ENCODE measurements around the gene CORT.
"Not testable (repeated sequence)": the region's sequence is repeated elsewhere in the genome, so short reads cannot be mapped to it uniquely, and the experiment has no call there.

CORT gene

DNA sequence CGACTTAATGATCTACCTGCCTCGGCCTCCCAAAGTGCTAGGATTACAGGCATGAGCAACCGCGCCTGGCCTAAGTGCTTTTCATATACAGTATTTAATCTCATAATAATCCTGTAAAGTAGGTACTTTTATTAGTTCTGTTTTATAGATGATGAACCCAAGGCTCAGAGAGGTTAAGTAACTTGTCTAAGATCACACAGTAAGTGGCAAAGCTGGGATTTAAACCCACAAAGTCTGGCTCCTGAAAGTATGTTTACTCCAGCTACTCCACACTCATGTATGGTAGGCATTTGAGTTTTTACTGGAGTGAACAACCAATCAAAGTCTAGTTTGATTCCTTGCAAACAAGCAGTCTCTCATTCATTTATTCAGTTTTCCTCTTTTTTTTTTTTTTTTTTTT lies 20.2 kb downstream of the CORT start:
- no peak overlapping the region for H3K4me3 ChIP-seq (replicated peaks; ENCODE audit: low read depth, low read length)
- TF ChIP-seq, protein P1, sequence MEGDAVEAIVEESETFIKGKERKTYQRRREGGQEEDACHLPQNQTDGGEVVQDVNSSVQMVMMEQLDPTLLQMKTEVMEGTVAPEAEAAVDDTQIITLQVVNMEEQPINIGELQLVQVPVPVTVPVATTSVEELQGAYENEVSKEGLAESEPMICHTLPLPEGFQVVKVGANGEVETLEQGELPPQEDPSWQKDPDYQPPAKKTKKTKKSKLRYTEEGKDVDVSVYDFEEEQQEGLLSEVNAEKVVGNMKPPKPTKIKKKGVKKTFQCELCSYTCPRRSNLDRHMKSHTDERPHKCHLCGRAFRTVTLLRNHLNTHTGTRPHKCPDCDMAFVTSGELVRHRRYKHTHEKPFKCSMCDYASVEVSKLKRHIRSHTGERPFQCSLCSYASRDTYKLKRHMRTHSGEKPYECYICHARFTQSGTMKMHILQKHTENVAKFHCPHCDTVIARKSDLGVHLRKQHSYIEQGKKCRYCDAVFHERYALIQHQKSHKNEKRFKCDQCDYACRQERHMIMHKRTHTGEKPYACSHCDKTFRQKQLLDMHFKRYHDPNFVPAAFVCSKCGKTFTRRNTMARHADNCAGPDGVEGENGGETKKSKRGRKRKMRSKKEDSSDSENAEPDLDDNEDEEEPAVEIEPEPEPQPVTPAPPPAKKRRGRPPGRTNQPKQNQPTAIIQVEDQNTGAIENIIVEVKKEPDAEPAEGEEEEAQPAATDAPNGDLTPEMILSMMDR (IDR thresholded peaks at IDR 0.05; ENCODE audit: low read length, missing control alignments) = no peak
- no peak for DNase-seq (ENCODE audit: low read depth)

DNA sequence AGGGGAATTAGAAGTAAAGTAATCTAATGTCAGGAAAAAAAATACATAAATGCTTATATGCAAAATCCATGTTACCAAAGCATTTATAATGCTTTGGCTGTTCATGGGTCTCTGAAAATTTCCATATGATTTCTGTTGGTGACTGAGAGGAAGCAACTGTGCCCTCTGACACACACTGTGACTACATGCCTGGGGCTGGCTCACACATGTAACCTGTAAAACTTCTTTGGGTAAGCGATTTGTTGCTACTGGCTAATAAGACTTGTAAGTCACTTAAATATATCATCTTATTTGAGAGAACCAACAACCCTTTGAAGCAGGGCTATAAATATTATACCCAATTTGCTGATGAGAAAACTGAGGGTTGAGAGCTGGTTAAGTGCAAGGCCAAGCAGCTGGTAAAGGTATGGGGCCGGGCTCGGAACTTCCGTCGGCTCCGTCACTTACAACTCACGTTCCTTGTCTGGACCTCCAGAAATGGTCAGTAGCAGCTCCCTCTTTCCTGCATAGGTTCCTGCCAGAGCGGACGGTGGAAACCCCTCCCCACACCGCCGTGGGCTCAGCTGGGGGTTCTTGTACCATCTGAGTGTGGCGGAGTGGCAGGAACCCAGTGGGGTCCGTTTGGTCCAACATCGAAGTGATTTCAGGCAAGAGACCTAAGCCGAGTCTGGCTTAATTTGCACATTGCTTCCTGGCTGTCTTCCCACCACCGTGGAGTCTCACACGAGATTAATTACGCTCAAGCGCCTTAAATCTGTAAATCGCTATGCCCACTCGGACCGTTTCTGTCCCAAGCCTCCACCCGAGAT lies 21.8 kb downstream of the CORT start:
- TF ChIP-seq, protein P1 (IDR thresholded peaks at IDR 0.05; ENCODE audit: low read length, missing control alignments) = no peak
- peak; percentile 37 for DNase-seq (ENCODE audit: low read depth)
- peak overlapping the region; percentile 89 for H3K4me3 ChIP-seq (replicated peaks; ENCODE audit: low read depth, low read length)

DNA sequence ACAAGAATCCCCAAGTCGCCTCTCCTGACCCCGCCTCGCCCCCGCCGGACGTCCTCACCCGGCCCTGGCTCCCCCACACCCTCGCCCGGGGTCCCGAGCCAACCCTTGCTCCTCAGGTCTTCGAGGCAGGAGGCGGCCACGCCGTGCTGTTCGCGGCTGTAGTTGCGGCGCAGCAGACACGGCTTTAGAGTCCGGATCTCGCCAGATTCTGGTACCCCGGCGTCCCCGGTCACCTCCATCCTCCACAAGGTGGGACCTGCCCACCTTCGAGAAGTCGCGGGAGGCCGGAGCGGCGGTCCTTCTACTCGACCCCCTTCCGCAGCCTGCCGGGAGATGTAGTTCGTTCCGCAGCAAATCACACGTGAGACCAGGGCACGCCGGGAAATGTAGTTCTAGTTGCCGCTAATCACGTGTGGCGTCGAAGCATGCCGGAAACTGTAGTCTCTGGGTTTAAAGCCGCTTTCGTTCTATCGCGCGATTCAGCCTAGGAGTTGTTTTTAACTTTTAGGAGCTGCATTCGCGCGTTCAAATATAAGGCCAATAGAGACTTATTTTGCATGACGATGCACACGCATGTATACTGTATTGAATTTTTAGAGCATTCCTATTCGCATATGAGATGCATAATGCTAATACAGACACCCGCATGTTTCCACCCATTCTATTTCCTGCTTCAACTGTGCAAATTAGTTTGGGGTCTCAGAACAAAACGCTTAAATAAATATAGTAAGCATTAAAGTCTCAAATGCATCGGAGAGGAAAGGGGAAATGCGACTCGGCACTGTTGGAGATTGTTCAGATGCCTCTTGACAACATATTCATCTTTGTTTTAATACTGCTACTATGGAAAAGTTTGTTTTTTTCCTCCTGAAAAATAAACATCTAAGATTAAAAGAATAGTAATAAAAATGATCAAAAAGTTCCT lies 22.7 kb downstream of the CORT start, which contains the start of gene DFFA:
DFFA (minus strand) TSS at position 310 of the 925 bp plus-strand sequence; CDS start at position 239, 71 bp downstream.
- TF ChIP-seq, protein P1 (IDR thresholded peaks at IDR 0.05; ENCODE audit: low read length, missing control alignments) = no peak
- peak; percentile 98 for DNase-seq (ENCODE audit: low read depth)
- H3K4me3 ChIP-seq (replicated peaks; ENCODE audit: low read depth, low read length) = peak within 1 kb of the TSS; percentile 89

DNA sequence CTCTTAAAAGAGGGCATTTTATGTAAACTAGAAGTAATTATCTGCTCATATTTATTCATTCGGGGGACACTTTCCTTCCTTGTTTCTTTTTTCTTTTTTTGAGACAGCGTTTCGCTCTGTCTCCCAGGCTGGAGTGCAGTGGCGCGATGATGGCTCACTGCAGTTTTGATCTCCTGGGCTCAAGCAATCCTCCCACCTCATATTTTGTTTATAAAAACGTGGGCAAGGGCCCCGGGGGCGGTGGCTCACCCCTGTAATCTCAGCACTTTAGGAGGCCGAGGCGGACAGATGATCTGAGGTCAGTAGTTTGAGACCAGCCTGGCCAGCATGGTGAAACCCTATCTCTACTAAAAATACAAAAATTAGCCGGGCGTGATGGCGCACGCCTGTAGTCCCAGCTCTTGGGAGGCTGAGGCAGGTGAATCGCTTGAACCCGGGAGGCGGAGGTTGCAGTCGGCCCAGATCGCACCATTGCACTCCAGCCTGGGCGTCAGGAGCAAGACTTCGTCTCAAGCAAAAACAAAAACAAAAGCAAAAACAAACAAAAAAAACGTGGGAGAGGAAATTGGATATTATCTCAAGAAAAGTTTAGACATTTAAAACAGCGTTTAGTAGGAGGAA lies 23.4 kb downstream of the CORT start:
- H3K4me3 ChIP-seq (replicated peaks; ENCODE audit: low read depth, low read length) = no peak overlapping the region
- TF ChIP-seq, protein P1 (IDR thresholded peaks at IDR 0.05; ENCODE audit: low read length, missing control alignments) = no peak
- DNase-seq (ENCODE audit: low read depth) = no peak

DNA sequence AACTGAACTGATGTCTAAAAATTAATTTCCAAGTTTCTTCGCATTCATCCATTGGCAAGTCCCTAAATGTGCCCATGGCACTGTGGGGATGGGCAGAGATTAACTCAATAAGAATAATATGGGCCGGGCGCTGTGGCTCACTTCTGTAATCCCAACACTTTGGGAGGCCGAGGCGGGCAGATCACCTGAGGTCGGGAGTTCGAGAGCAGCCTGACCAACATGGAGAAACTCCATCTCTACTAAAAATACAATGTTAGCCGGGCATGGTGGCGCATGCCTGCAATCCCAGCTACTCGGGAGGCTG lies 24.4 kb downstream of the CORT start:
- DNase-seq (ENCODE audit: low read depth) = not testable (repeated sequence)
- peak overlapping the region; percentile 77 for H3K4me3 ChIP-seq (replicated peaks; ENCODE audit: low read depth, low read length)

DNA sequence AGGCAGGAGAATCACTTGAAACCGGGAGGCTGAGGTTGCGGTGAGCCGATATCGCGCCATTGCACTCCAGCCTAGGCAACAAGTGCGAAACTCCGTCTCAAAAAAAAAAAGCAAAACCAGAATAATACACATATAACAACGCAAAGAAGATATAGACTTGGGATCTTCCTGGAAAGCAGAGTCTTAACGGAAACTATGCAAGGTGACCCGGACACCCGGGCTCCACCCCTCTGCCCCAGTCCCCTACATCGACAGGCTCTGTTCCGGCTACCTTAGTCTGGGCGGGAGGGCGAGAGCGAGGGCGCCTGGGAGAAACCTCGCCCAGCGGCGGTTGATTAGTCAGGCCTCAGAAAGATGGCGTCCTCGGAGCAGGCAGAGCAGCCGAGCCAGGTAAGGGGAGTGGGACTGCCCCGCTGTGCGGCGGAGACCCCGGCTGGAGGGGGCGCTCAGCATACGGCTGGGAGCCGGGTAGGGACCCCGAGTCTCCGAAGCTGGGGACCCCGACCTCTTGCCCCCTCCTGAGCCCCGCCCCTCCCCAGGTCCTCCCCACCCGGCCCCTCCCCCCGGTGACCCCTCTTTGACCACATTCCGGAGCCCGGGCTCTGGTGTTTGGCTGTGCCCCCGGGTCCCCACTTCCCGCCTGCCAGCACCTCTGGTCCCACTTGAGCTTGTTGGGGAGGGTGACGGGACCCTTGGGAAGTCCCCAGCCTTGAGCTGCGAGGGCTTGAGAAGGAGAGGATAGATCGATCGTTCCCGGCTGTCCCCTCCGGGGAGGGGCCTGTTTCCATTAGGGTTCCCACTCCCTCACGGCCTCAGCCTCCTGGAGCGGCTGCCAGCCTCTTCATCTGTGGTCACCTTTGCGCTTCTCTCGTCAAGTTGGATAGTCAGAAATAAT lies 25.0 kb downstream of the CORT start, which contains the start of gene PEX14:
PEX14 (plus strand) TSS at position 338 of the 895 bp plus-strand sequence; CDS start at position 355, 17 bp downstream.
- TF ChIP-seq, protein P1 (IDR thresholded peaks at IDR 0.05; ENCODE audit: low read length, missing control alignments) = no peak
- peak within 1 kb of the TSS; percentile 77 for H3K4me3 ChIP-seq (replicated peaks; ENCODE audit: low read depth, low read length)
- DNase-seq (ENCODE audit: low read depth) = peak; percentile 83
